ENCODE results near the gene PROC. TPM values are rescaled to one million over a fixed set of nuclear protein-coding genes. Genes with fewer than 3 reads are reported as not detected.

PROC gene
- total and polyA plus RNA-seq, 8 donors, result 0.50 to 4.6 (median 3.7) TPM; not detected in 1

DNA sequence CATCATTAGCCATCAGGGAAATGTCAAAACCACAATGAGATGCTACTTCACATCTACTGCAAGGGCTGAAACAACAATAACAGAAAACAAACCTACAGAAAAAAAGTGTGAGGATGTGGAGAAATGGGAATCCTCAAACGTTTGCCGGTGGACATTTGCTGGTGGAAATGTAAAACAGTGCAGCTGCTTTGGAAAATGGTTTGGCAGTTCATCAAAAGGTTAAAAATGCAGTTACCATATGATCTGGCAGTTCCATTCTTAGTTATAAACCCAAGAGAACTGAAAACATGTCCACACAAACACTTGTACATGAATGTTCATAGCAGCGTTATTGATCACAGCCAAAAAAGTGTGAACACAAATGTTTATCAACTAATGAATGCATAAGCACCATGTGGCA lies 44.2 kb downstream of the PROC start:
- Histone ChIP-seq H3K4me1 (no peaks in the 10 kb centered on the region), H3K4me3 (no peak overlapping the region), H3K27ac (no peak overlapping the region), H3K36me3 (peaks cover 0 to 15% of the 10 kb centered on the region in 2 donors), H3K27me3 (no peaks in the 10 kb centered on the region), H3K9me3 (no peaks in the 10 kb centered on the region)
- intact Hi-C loops (cut with DNase I), result no loop called here
- TF ChIP-seq, protein P1, sequence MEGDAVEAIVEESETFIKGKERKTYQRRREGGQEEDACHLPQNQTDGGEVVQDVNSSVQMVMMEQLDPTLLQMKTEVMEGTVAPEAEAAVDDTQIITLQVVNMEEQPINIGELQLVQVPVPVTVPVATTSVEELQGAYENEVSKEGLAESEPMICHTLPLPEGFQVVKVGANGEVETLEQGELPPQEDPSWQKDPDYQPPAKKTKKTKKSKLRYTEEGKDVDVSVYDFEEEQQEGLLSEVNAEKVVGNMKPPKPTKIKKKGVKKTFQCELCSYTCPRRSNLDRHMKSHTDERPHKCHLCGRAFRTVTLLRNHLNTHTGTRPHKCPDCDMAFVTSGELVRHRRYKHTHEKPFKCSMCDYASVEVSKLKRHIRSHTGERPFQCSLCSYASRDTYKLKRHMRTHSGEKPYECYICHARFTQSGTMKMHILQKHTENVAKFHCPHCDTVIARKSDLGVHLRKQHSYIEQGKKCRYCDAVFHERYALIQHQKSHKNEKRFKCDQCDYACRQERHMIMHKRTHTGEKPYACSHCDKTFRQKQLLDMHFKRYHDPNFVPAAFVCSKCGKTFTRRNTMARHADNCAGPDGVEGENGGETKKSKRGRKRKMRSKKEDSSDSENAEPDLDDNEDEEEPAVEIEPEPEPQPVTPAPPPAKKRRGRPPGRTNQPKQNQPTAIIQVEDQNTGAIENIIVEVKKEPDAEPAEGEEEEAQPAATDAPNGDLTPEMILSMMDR (IDR thresholded peaks at IDR 0.05), result no peak
- ATAC-seq (no peak), DNase-seq (no peak)

DNA sequence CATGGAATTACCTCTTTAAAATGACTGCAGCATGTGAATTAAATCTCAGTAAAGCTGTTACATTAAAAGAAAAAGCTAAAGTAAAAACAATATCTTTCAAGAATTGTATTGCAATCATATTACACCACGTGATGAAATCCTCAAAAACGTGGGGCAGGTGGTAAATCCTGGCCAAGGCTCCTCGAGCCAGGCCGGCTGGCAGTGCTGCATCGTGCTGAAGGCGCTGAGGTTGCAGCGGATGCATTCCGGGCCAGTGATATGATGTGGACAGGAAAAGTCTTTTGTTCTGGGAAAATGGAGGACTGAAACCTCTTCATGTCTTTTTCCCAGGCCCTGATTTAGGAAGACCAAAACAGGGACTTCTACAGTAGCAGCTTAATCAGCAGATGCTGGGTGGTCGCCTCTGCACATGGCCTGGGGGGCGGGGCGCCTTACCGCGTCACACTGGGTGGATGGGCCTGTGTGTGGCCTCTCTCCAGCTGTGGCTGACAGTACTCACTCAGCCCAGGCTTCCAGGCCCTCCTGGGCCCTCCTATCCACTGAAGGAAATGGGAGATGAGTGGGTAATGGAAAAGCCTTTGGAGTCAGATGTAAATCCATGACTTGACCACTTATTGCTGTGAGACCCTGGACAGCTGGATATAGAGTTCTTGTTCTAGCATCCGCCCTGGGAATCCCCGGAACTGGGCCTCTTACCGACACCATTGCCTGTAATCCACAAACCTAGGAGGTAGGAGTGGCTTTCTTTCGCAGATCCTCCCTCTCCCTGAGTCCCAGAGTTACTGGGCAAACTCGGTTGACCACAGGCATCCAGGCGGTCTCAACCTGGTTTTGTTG lies 45.1 kb downstream of the PROC start:
- no peaks in the 10 kb centered on the region for H3K27me3 ChIP-seq
- TF ChIP-seq, protein P1 (IDR thresholded peaks at IDR 0.05), result no peak
- H3K4me3 ChIP-seq, result no peak overlapping the region
- intact Hi-C loops (cut with DNase I), result no loop called here
- H3K9me3 ChIP-seq, result no peaks in the 10 kb centered on the region
- peak; percentile 15 for ATAC-seq
- peak in 2 of 4 donors; percentile 18 to 25 for DNase-seq
- H3K27ac ChIP-seq, result no peak overlapping the region
- H3K4me1 ChIP-seq, result no peaks in the 10 kb centered on the region
- peaks cover 0 to 24% of the 10 kb centered on the region in 2 donors for H3K36me3 ChIP-seq

DNA sequence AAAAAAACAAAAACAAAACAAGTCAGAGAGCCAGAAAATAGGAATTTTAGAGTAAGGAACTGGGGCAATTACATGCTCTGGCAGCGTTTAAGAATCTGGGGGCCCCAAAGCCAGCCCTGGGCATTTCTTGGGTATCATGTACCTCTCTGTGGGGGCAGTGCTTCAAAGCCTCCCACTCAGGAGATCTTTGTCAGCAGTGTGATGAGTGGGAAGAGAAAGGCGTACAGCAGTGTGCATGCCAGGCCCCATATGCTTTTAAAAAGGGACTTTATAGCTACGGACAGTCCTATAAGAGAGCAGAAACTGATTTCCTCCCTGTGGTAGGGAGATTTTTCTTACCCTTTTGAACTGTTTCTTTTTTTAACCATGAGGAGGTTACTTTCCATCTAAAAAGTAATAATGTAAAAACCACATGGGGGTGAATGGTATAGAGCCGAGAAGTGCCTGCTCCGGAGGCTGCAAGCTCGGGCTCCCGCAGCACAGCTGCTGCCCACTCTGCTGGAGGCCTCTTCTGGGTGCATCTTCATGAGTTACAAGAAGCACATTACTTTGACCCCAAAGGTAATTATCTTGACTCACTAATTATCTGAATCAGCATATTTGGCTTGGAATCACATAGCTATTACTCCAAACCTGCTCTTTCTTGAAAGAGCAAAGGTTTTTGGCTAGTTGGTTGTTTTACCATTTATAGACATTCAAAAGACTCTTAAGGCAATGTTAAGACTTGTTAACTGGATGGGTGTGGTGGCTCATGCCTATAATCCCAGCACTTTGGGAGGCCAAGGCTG lies 46.4 kb downstream of the PROC start:
- intact Hi-C loops (cut with DNase I), result no loop called here
- TF ChIP-seq, protein P1 (IDR thresholded peaks at IDR 0.05), result no peak
- Histone ChIP-seq H3K27me3 (no peaks in the 10 kb centered on the region), H3K36me3 (peaks cover 0 to 37% of the 10 kb centered on the region in 2 donors), H3K27ac (no peak overlapping the region), H3K9me3 (no peaks in the 10 kb centered on the region), H3K4me3 (no peak overlapping the region), H3K4me1 (no peaks in the 10 kb centered on the region)
- DNase-seq (no peak), ATAC-seq (no peak)

DNA sequence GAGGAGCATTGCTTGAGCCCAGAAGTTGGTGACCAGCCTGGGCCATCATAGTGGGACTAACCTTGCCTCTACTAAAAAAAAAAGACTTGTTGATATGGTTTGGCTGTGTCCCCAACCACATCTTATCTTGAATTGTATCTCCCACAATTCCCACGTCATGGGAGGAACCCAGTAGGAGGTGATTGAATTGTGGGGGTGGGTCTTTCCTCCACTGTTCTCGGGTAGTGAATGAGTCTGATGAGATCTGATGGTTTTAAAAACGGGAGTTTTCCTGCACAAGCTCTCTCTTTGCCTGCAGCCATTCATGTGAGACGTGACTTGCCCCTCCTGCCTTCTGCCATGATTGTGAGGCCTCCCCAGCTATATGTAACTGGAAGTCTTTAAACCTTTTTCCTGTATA lies 47.0 kb downstream of the PROC start:
- peaks cover 0 to 43% of the 10 kb centered on the region in 2 donors for H3K36me3 ChIP-seq
- intact Hi-C loops (cut with DNase I), result no loop called here
- no peaks in the 10 kb centered on the region for H3K4me1 ChIP-seq
- H3K4me3 ChIP-seq, result no peak overlapping the region
- ATAC-seq, result no peak
- TF ChIP-seq, protein P1 (IDR thresholded peaks at IDR 0.05), result no peak
- H3K27me3 ChIP-seq, result no peaks in the 10 kb centered on the region
- DNase-seq, result no peak
- no peak overlapping the region for H3K27ac ChIP-seq
- H3K9me3 ChIP-seq, result no peaks in the 10 kb centered on the region

DNA sequence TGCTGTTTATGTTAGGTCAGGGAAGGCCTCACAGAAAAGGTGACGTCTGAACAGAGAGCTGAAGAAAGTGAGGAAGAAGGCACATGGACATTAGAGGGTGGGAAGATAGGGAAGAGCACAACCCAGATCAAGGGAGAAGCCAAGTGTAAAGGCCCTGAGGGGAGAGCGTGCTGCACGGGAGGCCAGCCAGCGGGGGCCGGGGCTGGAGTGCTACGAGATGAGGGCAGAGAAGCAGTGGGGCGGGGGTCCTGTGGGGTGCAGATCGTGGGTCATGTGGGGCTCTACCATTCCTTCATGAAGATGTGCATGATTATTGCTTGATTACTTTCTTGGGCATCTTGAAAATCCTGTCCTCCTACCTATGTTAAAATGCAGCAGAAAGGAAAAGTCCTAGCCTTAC lies 50.8 kb downstream of the PROC start:
- H3K36me3 ChIP-seq, result peaks cover 0 to 43% of the 10 kb centered on the region in 2 donors
- intact Hi-C loops (cut with DNase I), result no loop called here
- DNase-seq (no peak), ATAC-seq (no peak)
- no peaks in the 10 kb centered on the region for H3K9me3 ChIP-seq
- TF ChIP-seq, protein P1 (IDR thresholded peaks at IDR 0.05), result no peak
- no peaks in the 10 kb centered on the region for H3K27me3 ChIP-seq
- no peak overlapping the region for H3K4me3 ChIP-seq
- H3K27ac ChIP-seq, result no peak overlapping the region
- H3K4me1 ChIP-seq, result no peaks in the 10 kb centered on the region
